GM12878 (cell line): ENCODE data around the gene SAMD4A. TPM values are rescaled to one million over a fixed set of nuclear protein-coding genes. Genes with fewer than 3 reads are reported as not detected.
A peak's percentile ranks its signal among the peaks of the same experiment; 100 is the strongest.

Source experiments
- ATAC-seq: fragments of 200-7000 bp; cut with Tn5 transposase; 3 replicates; pipeline ENCODE4 v1.9.1; 2020; ENCODE audit warnings: mild to moderate bottlenecking, moderate library complexity
- BruUV-seq: library from RNA; stranded (reverse); fragments of 400-500 nt; replicated peaks from 2 replicates; lab custom pipeline; 2021; lab: Mats Ljungman, UMichigan
- CTCF ChIA-PET: fragments of 300-600 bp; sonication (Branson Sonifier 250); formaldehyde crosslinking; extraction: SDS; loops from one replicate; lab custom pipeline; 2021; ENCODE audit warnings: inconsistent platforms; lab: Yijun Ruan, JAX
- POLR2A ChIA-PET: fragments of 350-600 bp; formaldehyde crosslinking; extraction: SDS; loops from one replicate; lab custom pipeline; 2021; ENCODE audit warnings: inconsistent platforms; lab: Charles Lee
- RAD21 ChIA-PET: fragments of 300-600 bp; sonication (Branson Sonifier 250); formaldehyde crosslinking; loops from one replicate; lab custom pipeline; 2023; ENCODE audit warnings: antibody characterized with exemption; ENCODE audit not compliant: unreplicated experiment; lab: Charles Lee
- SMC1A ChIA-PET: fragments of 300-600 bp; sonication (Branson Sonifier 250); formaldehyde crosslinking; loops from one replicate; lab custom pipeline; 2023; ENCODE audit not compliant: unreplicated experiment, uncharacterized antibody; lab: Charles Lee
- DNase-seq: peaks from one replicate; pipeline ENCODE4 v3.0.0-alpha.2; 2011; ENCODE audit warnings: low read depth, low spot score
- FAIRE-seq: peaks from 3 replicates; lab custom pipeline; 2011; peaks lifted over from hg19 to GRCh38; lab: Jason Lieb, UNC
- H2AFZ ChIP-seq: 2 replicates; pipeline ENCODE4 v1.6.0; 2011; ENCODE audit warnings: low read depth, low read length, control low read depth; ENCODE audit not compliant: control insufficient read depth
- H3K27ac ChIP-seq: 2 replicates; pipeline ENCODE4 v1.5.1; 2011; ENCODE audit warnings: control low read depth; ENCODE audit not compliant: control insufficient read depth, insufficient read depth
- H3K27me3 ChIP-seq, 2 experiments: replicated peaks in 1 of 2; 2 replicates each; pipeline versions ENCODE4 v1.6.0 to v1.6.1; 2011; ENCODE audit warnings: low read length in 1 of 2; ENCODE audit not compliant: control insufficient read depth in 2 of 2, insufficient read depth in 2 of 2
- H3K36me3 ChIP-seq, 2 experiments: 2 replicates each; pipeline ENCODE4 v1.5.1; 2011; ENCODE audit warnings: low read length in 1 of 2; ENCODE audit not compliant: control insufficient read depth in 2 of 2, insufficient read depth in 2 of 2
- H3K4me1 ChIP-seq: 2 replicates; pipeline ENCODE4 v1.6.1; 2011; ENCODE audit warnings: mild to moderate bottlenecking, low read length, moderate library complexity, mixed read lengths; ENCODE audit not compliant: control insufficient read depth, insufficient read depth
- H3K4me2 ChIP-seq: 2 replicates; pipeline ENCODE4 v1.6.0; 2011; ENCODE audit warnings: control low read depth; ENCODE audit not compliant: control insufficient read depth, insufficient read depth
- H3K4me3 ChIP-seq: fragments of 200-600 bp; sonication (generic); 2 replicates; pipeline ENCODE4 v1.5.1; 2016
- H3K79me2 ChIP-seq: 2 replicates; pipeline ENCODE4 v1.6.0; 2011; ENCODE audit warnings: low read length; ENCODE audit not compliant: control insufficient read depth, insufficient read depth
- H3K9ac ChIP-seq: 2 replicates; pipeline ENCODE4 v1.8.0; 2011; ENCODE audit warnings: low read length, control low read depth, mixed read lengths; ENCODE audit not compliant: control insufficient read depth, insufficient read depth
- H3K9me3 ChIP-seq: replicated peaks from 3 replicates; pipeline ENCODE4 v1.5.1; 2011; ENCODE audit warnings: mild to moderate bottlenecking, low read length; ENCODE audit not compliant: control insufficient read depth, insufficient read depth
- H4K20me1 ChIP-seq: 2 replicates; pipeline ENCODE4 v1.6.0; 2011; ENCODE audit not compliant: control insufficient read depth, insufficient read depth
- BCL11A ChIP-seq: IDR thresholded peaks from 2 replicates; pipeline ENCODE4 v1.6.1; 2011; ENCODE audit warnings: low read depth, low read length
- BMI1 ChIP-seq: fragments of 450-650 bp; IDR thresholded peaks from 2 replicates; pipeline ENCODE4 v1.6.1; 2016; ENCODE audit warnings: mild to moderate bottlenecking, moderate library complexity, borderline replicate concordance
- ETV6 ChIP-seq, 2 experiments: fragments of 450-650 bp in 1 of 2; IDR thresholded peaks in 1 of 2; conservative IDR thresholded peaks in 1 of 2; 2 replicates each; pipeline ENCODE4 v1.6.1; 2014; ENCODE audit warnings: antibody characterized with exemption in 1 of 2, borderline replicate concordance in 1 of 2, low read depth in 1 of 2, mild to moderate bottlenecking in 1 of 2, moderate library complexity in 1 of 2
- MEF2A ChIP-seq: IDR thresholded peaks from 2 replicates; pipeline ENCODE4 v1.6.1; 2011; ENCODE audit warnings: low read depth, mild to moderate bottlenecking, low read length, moderate library complexity; ENCODE audit not compliant: insufficient read depth
- MEF2B ChIP-seq: fragments of 450-650 bp; IDR thresholded peaks from 2 replicates; pipeline ENCODE4 v1.6.1; 2018; ENCODE audit warnings: mild to moderate bottlenecking, moderate library complexity; ENCODE audit not compliant: partially characterized antibody, poor library complexity, severe bottlenecking
- NBN ChIP-seq: fragments of 450-650 bp; IDR thresholded peaks from 2 replicates; pipeline ENCODE4 v1.6.1; 2016
- POLR2A ChIP-seq: IDR thresholded peaks from 2 replicates; pipeline ENCODE4 v1.6.1; 2011; ENCODE audit warnings: low read depth, mild to moderate bottlenecking, low read length
- POLR2AphosphoS5 ChIP-seq: IDR thresholded peaks from 2 replicates; pipeline ENCODE4 v1.6.1; 2011; ENCODE audit warnings: mild to moderate bottlenecking, low read length, inconsistent platforms
- RB1 ChIP-seq: fragments of 450-650 bp; formaldehyde crosslinking; IDR thresholded peaks from 2 replicates; pipeline ENCODE4 v1.6.1; 2017; ENCODE audit warnings: mild to moderate bottlenecking, borderline replicate concordance
- RELA ChIP-seq: fragments of 450-650 bp; IDR thresholded peaks from 2 replicates; pipeline ENCODE4 v1.8.0; 2014; ENCODE audit warnings: borderline replicate concordance; ENCODE audit not compliant: partially characterized antibody
- RUNX3 ChIP-seq: IDR thresholded peaks from 2 replicates; pipeline ENCODE4 v1.6.1; 2012; ENCODE audit warnings: low read length, inconsistent platforms
- SPI1 ChIP-seq: IDR thresholded peaks from 2 replicates; pipeline ENCODE4 v1.6.1; 2011; ENCODE audit warnings: low read depth, mild to moderate bottlenecking, low read length, moderate library complexity, borderline replicate concordance; ENCODE audit not compliant: insufficient read depth
- TAF1 ChIP-seq: IDR thresholded peaks from 2 replicates; pipeline ENCODE4 v1.6.1; 2011; ENCODE audit warnings: mild to moderate bottlenecking, low read depth, low read length, borderline replicate concordance
- WGBS: methylation state at CpG from one replicate; pipeline ENCODE4 v1.1.6; 2016; ENCODE audit warnings: low lambda C conversion rate; ENCODE audit not compliant: insufficient replicate concordance, insufficient coverage; ENCODE audit errors: missing lambda C conversion rate; 5-methylcytosine and 5-hydroxymethylcytosine counted together
- in situ Hi-C: fragments of 300-500 bp; cut with MboI; formaldehyde crosslinking; loops from 9 replicates; pipeline ENCODE4 v1.14.3; 2018; ENCODE audit warnings: mixed read lengths
- intact Hi-C: fragments of 100-400 bp; cut with micrococcal nuclease; formaldehyde crosslinking; loops from one replicate; pipeline ENCODE4 v1.14.2; 2022; ENCODE audit not compliant: unreplicated experiment
- polyA plus RNA-seq, 11 experiments: library from polyadenylated mRNA; depleted of rRNA in 4 of 11; unstranded in 6 of 11; stranded (reverse) in 5 of 11; fragments of >200 nt; fragmentation: Nextera tagmentation in 4 of 11; fragmentation: Illumina TruSeq in 1 of 11; extraction: Ambion mirVana in 4 of 11; extraction: Trizol in 1 of 11; gene quantifications; 1 replicate in 1 of 11; 2 replicates in 10 of 11; pipeline versions ENCODE4 v1.2.1 to v1.2.3, GENCODE V29; 2011 to 2016; ENCODE audit warnings: inconsistent platforms in 2 of 11, missing spikeins in 2 of 11, low read depth in 1 of 11
- total RNA-seq, 4 experiments: library from RNA; depleted of rRNA in 3 of 4; stranded (reverse); fragments of >200 nt in 3 of 4; fragmentation: Illumina TruSeq in 1 of 4; extraction: Trizol in 1 of 4; gene quantifications; 2 replicates each; pipeline versions ENCODE4 v1.2.1 to v1.2.3, GENCODE V29; 2013 to 2021
- TF ChIP-seq, protein P1 (sequence below): fragments of 450-650 bp; IDR thresholded peaks from 2 replicates; pipeline ENCODE4 v1.6.1; 2017; ENCODE audit warnings: low read depth, mild to moderate bottlenecking, moderate library complexity
- TF ChIP-seq, protein P2 (sequence below): fragments of 450-650 bp; IDR thresholded peaks from 2 replicates; pipeline ENCODE4 v1.6.1; 2018; ENCODE audit warnings: mild to moderate bottlenecking, low read depth, moderate library complexity; ENCODE audit not compliant: partially characterized antibody
- TF ChIP-seq, protein P3 (sequence below): fragments of 450-650 bp; IDR thresholded peaks from 2 replicates; pipeline ENCODE4 v1.6.1; 2016; ENCODE audit warnings: mild to moderate bottlenecking

SAMD4A gene
- total and polyA plus RNA-seq, 10 of the 15 experiments (the other 5 are each of a cell fraction or from before 2014, with no cell fraction given): 0.05 to 0.56 (median 0.31) TPM

DNA sequence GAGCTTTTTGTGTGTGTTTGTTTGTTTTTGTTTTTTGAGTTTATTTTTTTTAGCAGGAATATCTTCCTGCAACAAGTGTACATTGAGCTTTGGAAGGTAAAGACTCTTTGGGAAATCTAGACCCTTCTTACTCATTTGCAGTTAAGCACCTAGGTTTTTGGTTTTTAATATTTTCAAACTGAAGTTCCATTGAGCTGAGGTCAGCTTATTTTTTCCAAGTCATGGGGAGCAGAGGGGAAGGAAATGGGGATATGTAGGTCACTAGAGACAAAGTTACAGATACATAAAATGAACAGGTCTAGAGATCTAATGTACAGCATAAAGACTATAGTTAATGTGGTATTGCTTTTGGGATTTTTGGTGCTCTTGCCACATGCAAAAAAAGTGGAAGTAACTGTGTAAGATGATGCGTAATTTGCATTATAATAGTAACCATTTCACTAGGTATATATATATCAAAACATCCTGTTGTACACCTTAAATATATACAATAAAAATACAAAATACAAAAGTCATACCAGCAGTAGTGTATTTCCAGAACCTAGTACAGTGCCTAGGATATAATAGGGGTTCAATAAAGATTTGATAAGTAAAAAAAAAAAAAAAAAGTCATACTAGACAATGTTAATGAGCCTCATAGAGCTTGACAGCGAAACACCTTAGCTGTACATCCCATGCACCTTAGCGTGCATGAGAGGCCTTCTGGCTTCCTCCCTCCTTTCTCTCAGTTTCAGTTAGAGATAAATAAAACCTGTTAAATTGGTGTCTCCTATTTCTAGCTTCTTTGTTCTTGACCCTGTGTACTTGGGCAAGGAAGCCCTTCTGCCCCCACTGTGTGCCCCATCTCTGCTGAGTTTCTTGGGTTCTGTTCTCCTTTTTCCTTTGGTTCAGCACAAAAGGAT lies 34.6 kb upstream of the SAMD4A start:
- Histone ChIP-seq H4K20me1 (no peaks in the 10 kb centered on the region), H2AFZ (peak overlapping the region; percentile 62), H3K9me3 (no peaks in the 10 kb centered on the region), H3K79me2 (no peaks in the 10 kb centered on the region), H3K4me3 (peak overlapping the region; percentile 45; the same call in 1 of the 2 replicates), H3K36me3 (peaks cover 2 to 4% of the 10 kb centered on the region in 2 experiments; a peak in 2 of 4 replicates), H3K27me3 (no peaks in the 10 kb centered on the region), H3K4me1 (peaks cover 7% of the 10 kb centered on the region; the same call in 1 of the 2 replicates), H3K27ac (peak overlapping the region; percentile 79), H3K4me2 (peak overlapping the region; percentile 78), H3K9ac (peak overlapping the region; percentile 42)
- peak; percentile 53 for DNase-seq
- intact Hi-C loops: no loop called here
- FAIRE-seq: peak; percentile 84
- in situ Hi-C loops: no loop called here
- 27% methylated on average over 3 of the region's 3 CpGs for WGBS
- peak; percentile 98 for ATAC-seq
- SMC1A ChIA-PET: interaction anchor here (0.6 to 2.2 kb wide), 11 partner anchors 11 to 1164 kb away, joined by 3 to 11 read pairs (median 3); partner anchors contain the start of genes CGRRF1 and GMFB
- BruUV-seq: no TSS peak
- CTCF ChIA-PET: interaction anchor here (0.5 to 1.3 kb wide), 8 partner anchors 15 to 710 kb away, joined by 3 to 4 read pairs (median 3); no protein-coding TSS in a partner anchor
- POLR2A ChIA-PET: interaction anchor here (0.5 to 0.6 kb wide), 2 partner anchors 8 to 16 kb away, joined by 3 read pairs; no protein-coding TSS in a partner anchor
- RAD21 ChIA-PET: interaction anchor here (0.8 to 1.5 kb wide), 6 partner anchors 20 to 242 kb away, joined by 3 to 6 read pairs (median 4); no protein-coding TSS in a partner anchor
- TF ChIP-seq BCL11A (peak; percentile 60), SPI1 (peak; percentile 55; the same call in 1 of the 2 replicates), ETV6 (conservative IDR thresholded peaks at IDR 0.05 in 1 of 2, IDR thresholded peaks at IDR 0.05 in 1 of 2; ENCODE audit: borderline replicate concordance in 1 of 2, low read depth in 1 of 2) (no peak), MEF2B (no peak), RB1 (no peak), MEF2A (peak; percentile 67), NBN (0 out of 2 replicates have a peak, but pooled peaks have one; percentile 21), POLR2A (0 out of 2 replicates have a peak, but pooled peaks have one; percentile 18), RELA (no peak), POLR2AphosphoS5 (no peak), RUNX3 (peak; percentile 44), TAF1 (peak; percentile 22; the same call in 1 of the 2 replicates), BMI1 (no peak)
- TF ChIP-seq, protein P1, sequence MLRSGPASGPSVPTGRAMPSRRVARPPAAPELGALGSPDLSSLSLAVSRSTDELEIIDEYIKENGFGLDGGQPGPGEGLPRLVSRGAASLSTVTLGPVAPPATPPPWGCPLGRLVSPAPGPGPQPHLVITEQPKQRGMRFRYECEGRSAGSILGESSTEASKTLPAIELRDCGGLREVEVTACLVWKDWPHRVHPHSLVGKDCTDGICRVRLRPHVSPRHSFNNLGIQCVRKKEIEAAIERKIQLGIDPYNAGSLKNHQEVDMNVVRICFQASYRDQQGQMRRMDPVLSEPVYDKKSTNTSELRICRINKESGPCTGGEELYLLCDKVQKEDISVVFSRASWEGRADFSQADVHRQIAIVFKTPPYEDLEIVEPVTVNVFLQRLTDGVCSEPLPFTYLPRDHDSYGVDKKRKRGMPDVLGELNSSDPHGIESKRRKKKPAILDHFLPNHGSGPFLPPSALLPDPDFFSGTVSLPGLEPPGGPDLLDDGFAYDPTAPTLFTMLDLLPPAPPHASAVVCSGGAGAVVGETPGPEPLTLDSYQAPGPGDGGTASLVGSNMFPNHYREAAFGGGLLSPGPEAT: peak; percentile 45; the same call in 1 of the 2 replicates
- TF ChIP-seq, protein P2, sequence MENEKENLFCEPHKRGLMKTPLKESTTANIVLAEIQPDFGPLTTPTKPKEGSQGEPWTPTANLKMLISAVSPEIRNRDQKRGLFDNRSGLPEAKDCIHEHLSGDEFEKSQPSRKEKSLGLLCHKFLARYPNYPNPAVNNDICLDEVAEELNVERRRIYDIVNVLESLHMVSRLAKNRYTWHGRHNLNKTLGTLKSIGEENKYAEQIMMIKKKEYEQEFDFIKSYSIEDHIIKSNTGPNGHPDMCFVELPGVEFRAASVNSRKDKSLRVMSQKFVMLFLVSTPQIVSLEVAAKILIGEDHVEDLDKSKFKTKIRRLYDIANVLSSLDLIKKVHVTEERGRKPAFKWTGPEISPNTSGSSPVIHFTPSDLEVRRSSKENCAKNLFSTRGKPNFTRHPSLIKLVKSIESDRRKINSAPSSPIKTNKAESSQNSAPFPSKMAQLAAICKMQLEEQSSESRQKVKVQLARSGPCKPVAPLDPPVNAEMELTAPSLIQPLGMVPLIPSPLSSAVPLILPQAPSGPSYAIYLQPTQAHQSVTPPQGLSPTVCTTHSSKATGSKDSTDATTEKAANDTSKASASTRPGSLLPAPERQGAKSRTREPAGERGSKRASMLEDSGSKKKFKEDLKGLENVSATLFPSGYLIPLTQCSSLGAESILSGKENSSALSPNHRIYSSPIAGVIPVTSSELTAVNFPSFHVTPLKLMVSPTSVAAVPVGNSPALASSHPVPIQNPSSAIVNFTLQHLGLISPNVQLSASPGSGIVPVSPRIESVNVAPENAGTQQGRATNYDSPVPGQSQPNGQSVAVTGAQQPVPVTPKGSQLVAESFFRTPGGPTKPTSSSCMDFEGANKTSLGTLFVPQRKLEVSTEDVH: no peak
- TF ChIP-seq, protein P3, sequence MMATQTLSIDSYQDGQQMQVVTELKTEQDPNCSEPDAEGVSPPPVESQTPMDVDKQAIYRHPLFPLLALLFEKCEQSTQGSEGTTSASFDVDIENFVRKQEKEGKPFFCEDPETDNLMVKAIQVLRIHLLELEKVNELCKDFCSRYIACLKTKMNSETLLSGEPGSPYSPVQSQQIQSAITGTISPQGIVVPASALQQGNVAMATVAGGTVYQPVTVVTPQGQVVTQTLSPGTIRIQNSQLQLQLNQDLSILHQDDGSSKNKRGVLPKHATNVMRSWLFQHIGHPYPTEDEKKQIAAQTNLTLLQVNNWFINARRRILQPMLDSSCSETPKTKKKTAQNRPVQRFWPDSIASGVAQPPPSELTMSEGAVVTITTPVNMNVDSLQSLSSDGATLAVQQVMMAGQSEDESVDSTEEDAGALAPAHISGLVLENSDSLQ: peak; percentile 26; the same call in 1 of the 2 replicates
